ENCODE data around the gene CD300LG. TPM values are rescaled to one million over a fixed set of nuclear protein-coding genes. Genes with fewer than 3 reads are reported as not detected.

The CD300LG gene
- total RNA-seq, 2 donors from 2014 or later = 1.8 to 15.5 TPM

DNA sequence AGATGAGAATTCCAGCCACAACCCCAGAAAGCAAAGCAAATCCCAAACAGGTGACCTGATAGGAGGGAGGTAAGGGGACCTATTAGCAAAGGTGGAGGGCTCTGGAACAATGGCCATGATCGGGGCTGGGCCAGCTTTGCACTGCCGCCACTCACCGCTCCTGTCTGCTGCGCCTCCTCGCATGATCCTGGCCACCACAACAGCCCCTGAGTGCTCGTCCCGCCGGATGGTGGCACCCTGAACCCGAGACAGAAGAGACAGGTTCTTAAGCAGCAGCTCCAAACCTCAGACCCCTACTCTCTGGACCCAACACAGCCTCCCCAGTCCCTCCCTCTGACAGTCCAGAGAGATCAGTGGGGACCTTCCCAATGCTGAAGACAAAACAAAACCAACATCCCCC, 19.4 kb upstream of the CD300LG start:
- Histone ChIP-seq H3K4me3 (no peak overlapping the region), H3K4me1 (peaks cover 15% of the 10 kb centered on the region), H3K27ac (no peak overlapping the region), H3K36me3 (replicated peaks in 1 of 2; ENCODE audit: insufficient read depth in 1 of 2, low read depth in 2 of 2) (no peaks in the 10 kb centered on the region), H3K9me3 (no peaks in the 10 kb centered on the region), H3K27me3 (no peaks in the 10 kb centered on the region)
- intact Hi-C loops (cut with DNase I) = no loop called here
- DNase-seq = no peak
- 96 to 97% methylated on average over 7 to 9 of the region's 9 CpGs for WGBS, 2 donors
- no peak for ATAC-seq
- no peak for TF ChIP-seq POLR2A (IDR thresholded peaks at IDR 0.05)
- TF ChIP-seq, protein P1, sequence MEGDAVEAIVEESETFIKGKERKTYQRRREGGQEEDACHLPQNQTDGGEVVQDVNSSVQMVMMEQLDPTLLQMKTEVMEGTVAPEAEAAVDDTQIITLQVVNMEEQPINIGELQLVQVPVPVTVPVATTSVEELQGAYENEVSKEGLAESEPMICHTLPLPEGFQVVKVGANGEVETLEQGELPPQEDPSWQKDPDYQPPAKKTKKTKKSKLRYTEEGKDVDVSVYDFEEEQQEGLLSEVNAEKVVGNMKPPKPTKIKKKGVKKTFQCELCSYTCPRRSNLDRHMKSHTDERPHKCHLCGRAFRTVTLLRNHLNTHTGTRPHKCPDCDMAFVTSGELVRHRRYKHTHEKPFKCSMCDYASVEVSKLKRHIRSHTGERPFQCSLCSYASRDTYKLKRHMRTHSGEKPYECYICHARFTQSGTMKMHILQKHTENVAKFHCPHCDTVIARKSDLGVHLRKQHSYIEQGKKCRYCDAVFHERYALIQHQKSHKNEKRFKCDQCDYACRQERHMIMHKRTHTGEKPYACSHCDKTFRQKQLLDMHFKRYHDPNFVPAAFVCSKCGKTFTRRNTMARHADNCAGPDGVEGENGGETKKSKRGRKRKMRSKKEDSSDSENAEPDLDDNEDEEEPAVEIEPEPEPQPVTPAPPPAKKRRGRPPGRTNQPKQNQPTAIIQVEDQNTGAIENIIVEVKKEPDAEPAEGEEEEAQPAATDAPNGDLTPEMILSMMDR (IDR thresholded peaks at IDR 0.05) = no peak

DNA sequence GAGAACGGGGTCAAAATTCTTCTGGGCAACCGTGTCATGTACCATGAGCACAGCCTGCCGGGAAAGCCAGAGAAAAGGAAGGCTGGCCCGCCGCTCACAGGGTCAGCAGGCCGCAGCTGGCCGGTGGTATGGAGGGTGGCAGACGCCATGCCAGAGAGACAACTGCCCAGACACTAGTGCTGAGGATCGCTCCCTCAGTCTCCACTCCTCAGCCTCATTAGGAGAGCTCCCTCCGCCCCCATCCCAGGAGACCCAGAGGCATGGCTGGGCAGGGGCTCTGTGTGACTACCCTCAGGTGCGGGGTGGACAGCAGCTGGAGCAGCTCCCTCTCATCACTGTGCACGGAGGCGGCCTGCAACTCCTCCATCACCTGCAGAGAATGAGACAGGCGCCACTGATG, 17.2 kb upstream of the CD300LG start:
- ATAC-seq (no peak), DNase-seq (no peak)
- intact Hi-C loops (cut with DNase I) = no loop called here
- Histone ChIP-seq H3K36me3 (replicated peaks in 1 of 2; ENCODE audit: insufficient read depth in 1 of 2, low read depth in 2 of 2) (no peaks in the 10 kb centered on the region), H3K4me1 (peaks cover 26% of the 10 kb centered on the region), H3K27ac (no peak overlapping the region), H3K9me3 (no peaks in the 10 kb centered on the region), H3K4me3 (no peak overlapping the region), H3K27me3 (no peaks in the 10 kb centered on the region)
- 96% methylated on average over 14 of the region's 14 CpGs; no CpG with 5 or more reads in 1 of the 2 donors for WGBS, 2 donors
- TF ChIP-seq POLR2A (IDR thresholded peaks at IDR 0.05) = no peak
- TF ChIP-seq, protein P1 (IDR thresholded peaks at IDR 0.05) = no peak

DNA sequence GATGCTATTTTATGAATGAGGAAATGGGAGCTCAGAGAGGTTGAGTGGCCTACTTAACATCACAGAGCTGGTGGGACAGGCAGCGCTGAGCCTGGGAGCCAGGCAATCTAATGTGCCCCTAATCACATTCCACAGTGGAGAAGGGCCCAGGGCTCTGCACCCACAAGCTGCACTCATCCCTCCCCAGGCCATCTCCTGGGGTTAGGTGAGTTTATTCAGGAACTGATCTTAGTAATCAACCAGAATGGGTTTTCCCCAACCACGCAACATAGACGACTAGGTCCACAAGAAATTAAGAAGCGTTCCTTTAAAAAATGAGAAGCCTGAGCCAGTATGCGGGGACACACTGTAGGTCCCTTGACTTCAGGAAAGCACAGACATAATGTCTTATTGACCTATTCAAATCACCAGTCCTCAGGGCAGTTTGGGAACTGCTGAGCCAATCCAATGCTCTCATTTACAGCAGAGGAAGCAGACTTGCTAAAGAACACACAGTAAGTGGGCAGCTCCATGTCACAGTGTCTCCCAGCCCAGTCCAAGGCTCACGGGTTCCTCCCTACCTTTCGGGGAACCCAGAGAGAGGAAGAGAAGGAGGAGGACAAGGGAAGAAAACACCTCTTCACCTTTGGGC, 16.4 kb upstream of the CD300LG start:
- 85 to 96% methylated on average over 7 of the region's 7 CpGs for WGBS, 2 donors
- no peak overlapping the region for H3K27ac ChIP-seq
- no peak for DNase-seq
- H3K4me1 ChIP-seq = peaks cover 26% of the 10 kb centered on the region
- intact Hi-C loops (cut with DNase I) = no loop called here
- ATAC-seq = no peak
- TF ChIP-seq, protein P1 (IDR thresholded peaks at IDR 0.05) = no peak
- TF ChIP-seq POLR2A (IDR thresholded peaks at IDR 0.05) = no peak
- H3K27me3 ChIP-seq = no peaks in the 10 kb centered on the region
- H3K4me3 ChIP-seq = no peak overlapping the region
- H3K36me3 ChIP-seq (replicated peaks in 1 of 2; ENCODE audit: insufficient read depth in 1 of 2, low read depth in 2 of 2) = no peaks in the 10 kb centered on the region
- no peaks in the 10 kb centered on the region for H3K9me3 ChIP-seq

- Histone ChIP-seq H3K27ac (no peak overlapping the region), H3K36me3 (replicated peaks in 1 of 2; ENCODE audit: insufficient read depth in 1 of 2, low read depth in 2 of 2) (no peaks in the 10 kb centered on the region), H3K27me3 (no peaks in the 10 kb centered on the region), H3K9me3 (no peaks in the 10 kb centered on the region), H3K4me3 (no peak overlapping the region), H3K4me1 (peaks cover 26% of the 10 kb centered on the region)
- intact Hi-C loops (cut with DNase I) = no loop called here
- DNase-seq (peak in 1 of 4 donors; percentile 28), ATAC-seq (no peak)
- 64 to 66% methylated on average over 5 to 8 of the region's 8 CpGs for WGBS, 2 donors
- TF ChIP-seq, protein P1 (IDR thresholded peaks at IDR 0.05) = no peak
- no peak for TF ChIP-seq POLR2A (IDR thresholded peaks at IDR 0.05)
Measured at GRCh38 chr17:43831633-43832032, 15.3 kb upstream of the CD300LG start.

Data from body of pancreas (tissue), 4 donors.